NCI-H187 (cell line): Measurements from ENCODE around the gene RABEPK.
"Not testable (repeated sequence)": the region's sequence is repeated elsewhere in the genome, so short reads cannot be mapped to it uniquely, and the experiment has no call there.

ENCODE experiments used
- DNase-seq, 2 experiments: peaks; one replicate each; lab custom pipeline; 2025; lab: John Stamatoyannopoulos, UW

The RABEPK gene

DNA sequence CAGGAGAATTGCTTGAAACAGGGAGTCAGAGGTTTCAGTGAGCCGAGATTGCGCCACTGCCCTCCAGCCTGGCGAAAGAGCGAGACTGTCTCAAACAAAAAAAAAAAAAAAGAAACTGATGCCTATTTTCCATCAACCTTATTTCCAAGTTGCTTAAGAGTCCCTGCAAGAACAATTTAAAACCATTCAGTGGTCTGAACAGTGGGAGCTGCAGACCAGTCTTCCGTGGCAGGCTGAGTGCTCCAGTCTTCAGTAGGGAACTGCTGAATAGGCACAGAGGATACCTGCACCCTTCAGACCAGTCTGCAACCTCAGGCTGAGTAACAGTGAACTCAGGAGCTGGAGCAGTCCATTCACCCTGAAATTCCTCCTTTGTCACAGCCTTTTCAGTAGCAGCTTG, 5.9 kb upstream of the RABEPK start:
- DNase-seq: not testable (repeated sequence)

DNA sequence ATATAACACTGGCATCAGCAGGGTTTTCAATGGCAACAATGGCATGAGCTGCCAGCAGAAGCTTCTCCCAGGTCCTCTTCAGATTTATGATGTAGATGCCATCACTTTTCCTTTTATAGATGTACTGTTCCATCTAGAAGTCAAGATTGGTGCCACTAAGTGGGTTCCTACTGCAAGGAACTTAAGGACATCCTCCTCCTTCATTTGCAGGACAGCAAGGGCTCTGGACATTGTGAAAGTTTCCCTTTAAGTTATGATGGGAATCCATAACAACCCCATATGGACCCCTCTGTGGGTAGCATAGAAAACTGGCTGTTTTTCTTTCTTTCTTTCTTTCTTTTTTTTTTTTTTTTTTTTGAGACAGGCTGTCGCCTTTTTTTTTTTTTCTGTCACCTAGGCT, 4.8 kb upstream of the RABEPK start:
- DNase-seq: not testable (repeated sequence)

DNA sequence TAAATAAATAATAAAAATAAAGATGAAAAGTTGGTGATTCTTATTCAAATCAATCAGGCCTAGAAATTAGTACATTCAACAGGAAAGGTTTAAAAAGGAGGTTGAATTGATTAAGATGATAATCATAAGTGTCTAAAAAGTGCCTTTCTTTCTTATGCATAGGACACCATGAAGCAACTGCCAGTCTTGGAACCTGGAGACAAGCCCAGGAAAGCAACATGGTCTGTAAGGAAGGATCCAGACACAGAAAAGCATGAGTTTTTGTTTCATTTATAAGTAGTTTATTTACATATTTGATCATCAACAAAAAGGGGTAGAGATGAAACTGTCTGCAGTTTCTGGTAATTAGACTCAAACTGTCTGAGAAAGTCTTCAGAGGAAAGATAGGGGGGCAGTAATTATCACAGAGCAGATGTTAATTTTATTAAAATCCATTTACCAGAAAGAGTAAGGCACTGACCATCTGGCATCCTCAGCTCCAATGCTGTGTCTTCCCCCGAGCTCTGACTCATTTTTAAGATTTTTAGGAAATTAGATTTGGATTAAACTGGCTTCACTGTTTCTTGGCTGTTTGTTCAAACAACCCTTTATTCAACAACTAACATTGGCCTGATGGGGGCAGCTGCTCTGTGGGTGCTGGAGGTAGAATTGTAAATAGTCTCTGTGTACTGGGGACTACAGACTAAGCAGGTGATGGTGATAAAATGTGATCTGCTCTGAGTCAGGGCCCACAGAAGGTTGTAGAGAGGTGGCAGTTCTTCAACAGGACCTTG, 2.7 kb downstream of the RABEPK start:
- DNase-seq: no peak

GRCh38 chr9:125204477-125204876, 4.1 kb downstream of the RABEPK start:
- DNase-seq: no peak

GRCh38 chr9:125214186-125214585, 13.8 kb downstream of the RABEPK start:
- no peak for DNase-seq

GRCh38 chr9:125218621-125219020, 18.3 kb downstream of the RABEPK start:
- DNase-seq: no peak

- DNase-seq: not testable (repeated sequence)
Observed at GRCh38 chr9:125224858-125225257, 24.5 kb downstream of the RABEPK start.

GRCh38 chr9:125227761-125228160, 27.4 kb downstream of the RABEPK start:
- no peak for DNase-seq

DNA sequence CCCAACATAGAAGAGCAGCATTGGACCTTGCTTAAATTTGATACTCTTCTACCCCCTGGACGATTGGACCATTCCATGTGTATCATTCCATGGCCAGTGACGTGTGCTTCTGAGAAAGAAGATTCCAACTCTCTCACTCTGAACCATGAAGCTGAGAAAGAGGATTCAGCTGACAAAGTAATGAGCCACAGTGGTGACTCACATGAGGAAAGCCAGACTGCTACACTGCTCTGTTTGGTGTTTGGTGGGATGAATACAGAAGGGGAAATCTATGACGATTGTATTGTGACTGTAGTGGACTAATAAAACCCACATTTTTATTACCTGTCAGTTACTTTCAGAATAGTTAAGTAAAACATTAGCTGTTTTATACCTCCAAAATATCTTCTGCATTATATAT, 33.3 kb downstream of the RABEPK start:
- DNase-seq: no peak

DNA sequence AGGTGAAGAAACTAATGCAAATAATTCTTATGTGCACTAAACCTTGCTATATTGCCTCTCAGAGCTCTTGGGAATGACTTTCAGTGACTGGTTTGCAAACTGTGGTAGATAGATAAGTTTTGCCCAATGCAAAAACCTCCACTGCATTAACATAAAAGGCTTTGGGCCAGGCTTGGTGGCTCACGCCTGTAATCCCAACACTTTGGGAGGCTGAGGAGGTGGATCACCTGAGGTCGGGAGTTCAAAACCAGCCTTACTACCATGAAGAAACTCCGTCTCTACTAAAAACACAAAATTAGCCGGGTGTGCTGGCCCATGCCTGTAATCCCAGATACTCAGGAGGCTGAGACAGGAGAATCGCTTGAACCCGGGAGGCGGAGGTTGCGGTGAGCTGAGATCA, 33.8 kb downstream of the RABEPK start:
- not testable (repeated sequence) for DNase-seq

GRCh38 chr9:125235804-125236519, 35.6 kb downstream of the RABEPK start:
- DNase-seq: no peak

DNA sequence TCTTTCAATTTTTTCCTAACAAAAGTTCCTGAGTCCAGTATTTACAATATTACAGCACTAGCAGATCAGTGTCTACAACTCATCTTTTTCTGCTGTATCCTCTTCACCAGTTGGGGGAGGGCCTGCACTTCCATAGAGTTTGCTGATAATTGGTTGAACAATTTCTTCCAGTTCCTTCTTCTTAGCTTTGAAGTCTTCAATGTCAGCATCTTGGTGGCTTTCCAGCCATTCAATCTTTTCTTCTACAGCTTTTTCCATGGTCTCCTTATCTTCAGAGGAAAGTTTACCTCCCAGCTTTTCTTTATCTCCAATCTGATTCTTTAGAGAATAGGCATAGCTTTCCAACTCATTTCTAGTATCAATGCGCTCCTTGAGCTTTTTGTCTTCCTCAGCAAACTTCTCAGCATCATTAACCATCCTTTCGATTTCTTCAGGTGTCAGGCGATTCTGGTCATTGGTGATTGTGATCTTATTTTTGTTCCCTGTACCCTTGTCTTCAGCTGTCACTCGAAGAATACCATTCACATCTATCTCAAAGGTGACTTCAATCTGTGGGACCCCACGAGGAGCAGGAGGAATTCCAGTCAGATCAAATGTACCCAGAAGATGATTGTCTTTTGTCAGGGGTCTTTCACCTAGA, 36.3 kb downstream of the RABEPK start:
- not testable (repeated sequence) for DNase-seq

GRCh38 chr9:125238127-125238914, 38.0 kb downstream of the RABEPK start:
- DNase-seq: no peak

- DNase-seq: no peak
Observed at GRCh38 chr9:125238915-125239446, 38.6 kb downstream of the RABEPK start.

GRCh38 chr9:125239631-125240597, 39.6 kb downstream of the RABEPK start:
- DNase-seq: no peak

DNA sequence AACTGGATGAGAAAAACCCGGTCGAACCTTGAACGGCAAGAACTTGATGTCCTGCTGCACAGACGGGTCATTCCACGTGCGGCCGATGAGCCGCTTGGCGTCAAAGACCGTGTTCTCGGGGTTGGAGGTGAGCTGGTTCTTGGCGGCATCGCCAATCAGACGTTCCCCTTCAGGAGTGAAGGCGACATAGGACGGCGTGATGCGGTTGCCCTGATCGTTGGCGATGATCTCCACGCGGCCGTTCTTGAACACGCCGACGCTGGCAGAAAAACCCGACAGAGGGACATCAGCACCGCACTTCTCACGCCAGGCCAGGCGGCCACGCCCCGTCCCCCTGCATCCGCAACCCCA, 40.3 kb downstream of the RABEPK start:
- DNase-seq: no peak

DNA sequence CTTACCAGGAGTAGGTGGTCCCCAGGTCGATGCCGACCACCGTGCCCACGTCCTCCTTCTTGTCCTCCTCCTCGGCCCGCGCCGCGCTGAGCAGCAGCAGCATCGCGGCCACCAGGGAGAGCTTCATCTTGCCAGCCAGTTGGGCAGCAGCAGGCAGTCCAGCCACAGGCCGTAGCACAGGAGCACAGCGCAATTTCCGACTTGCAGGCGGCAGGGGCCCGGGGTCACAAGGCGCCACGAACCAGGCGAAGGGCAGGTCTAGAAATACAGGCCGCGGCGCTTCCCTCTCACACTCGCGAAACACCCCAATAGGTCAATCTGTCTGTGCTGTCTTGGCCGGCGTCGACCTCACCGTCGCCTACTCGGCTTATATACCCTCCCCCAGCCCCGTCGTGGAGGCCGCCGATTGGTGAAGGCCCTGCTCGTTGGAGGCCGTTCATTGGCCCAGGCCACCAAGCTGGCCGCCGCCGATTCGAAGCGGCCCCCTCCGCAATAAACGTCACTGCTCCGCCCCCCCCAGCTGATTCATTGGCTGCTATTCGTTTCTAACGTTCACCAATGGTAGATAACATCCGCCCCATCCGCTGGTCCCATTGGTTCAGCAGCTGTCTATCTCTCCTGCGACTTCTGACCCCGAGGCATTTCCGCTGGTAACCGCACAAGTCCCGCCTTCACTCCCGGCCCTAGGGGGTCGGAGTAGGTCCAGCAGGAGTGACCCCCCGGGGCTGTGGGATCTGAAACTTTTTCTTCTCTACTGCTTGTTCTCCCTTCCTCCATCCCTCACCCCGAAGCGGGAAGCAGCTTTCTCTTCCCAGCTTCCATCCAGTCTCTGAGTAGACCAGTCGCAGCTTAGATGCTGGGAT, 40.9 kb downstream of the RABEPK start, which contains the start of gene HSPA5:
Gene HSPA5, minus strand, starts transcription at position 344 of the 863 bp plus-strand sequence. Its CDS starts 217 bp downstream, at position 127.
- DNase-seq: peak; percentile 82 to 90

DNA sequence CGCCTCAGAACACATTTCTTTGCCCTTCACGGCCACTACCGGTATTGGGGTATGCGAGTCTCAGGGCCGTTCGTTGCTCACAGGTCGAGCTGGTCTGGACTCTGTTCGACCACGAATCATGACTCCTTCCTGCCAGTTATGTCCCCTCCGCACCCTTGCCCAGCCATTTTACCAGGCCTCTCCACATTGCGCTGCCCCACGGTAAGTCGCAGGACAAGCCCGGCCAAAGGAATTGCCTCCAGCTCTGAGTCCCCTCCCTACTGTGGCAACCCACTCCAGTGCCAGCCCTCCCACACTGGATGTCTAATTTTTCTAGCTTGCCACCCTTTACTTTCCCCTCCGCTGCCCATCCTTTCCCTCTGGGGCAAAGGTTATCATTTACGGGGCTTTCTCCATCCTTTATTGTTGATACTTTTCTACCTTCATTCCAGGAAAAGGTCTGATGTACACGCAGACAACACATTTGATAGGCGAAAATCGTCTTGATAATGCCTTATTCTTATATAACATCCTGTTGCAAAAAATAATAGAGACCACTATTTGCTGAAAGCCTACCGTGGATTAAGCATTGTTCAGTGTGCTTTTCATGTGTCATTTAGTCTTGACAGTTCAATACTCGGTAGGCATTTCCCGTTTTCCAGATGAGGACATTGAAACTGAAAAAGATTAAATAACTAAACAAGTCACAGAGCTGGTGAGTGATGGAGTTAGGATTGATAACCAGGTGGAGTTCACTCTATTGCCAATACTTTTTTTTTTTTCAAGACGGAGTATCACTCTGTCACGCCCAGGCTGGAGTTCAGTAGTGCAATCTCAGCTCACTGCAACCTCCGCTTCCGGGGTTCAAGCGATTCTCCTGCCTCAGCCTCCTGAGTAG, 41.8 kb downstream of the RABEPK start:
- DNase-seq: no peak
